Testis (tissue), 2 donors: ENCODE data around the gene LRRIQ4.

ENCODE experiments used
- POLR2A ChIP-seq: fragments of 450-650 bp; IDR thresholded peaks from one replicate; pipeline ENCODE4 v1.6.1; 2017; ENCODE audit warnings: antibody characterized with exemption, mild to moderate bottlenecking, moderate library complexity
- TF ChIP-seq, protein P1 (sequence below), 3 experiments: fragments of 450-650 bp in 2 of 3; fragments of 200-600 bp in 1 of 3; sonication (generic) in 1 of 3; IDR thresholded peaks; one replicate each; pipeline ENCODE4 v1.5.1; 2016 to 2019; ENCODE audit warnings: antibody characterized with exemption in 3 of 3, mild to moderate bottlenecking in 2 of 3, moderate library complexity in 1 of 3

DNA sequence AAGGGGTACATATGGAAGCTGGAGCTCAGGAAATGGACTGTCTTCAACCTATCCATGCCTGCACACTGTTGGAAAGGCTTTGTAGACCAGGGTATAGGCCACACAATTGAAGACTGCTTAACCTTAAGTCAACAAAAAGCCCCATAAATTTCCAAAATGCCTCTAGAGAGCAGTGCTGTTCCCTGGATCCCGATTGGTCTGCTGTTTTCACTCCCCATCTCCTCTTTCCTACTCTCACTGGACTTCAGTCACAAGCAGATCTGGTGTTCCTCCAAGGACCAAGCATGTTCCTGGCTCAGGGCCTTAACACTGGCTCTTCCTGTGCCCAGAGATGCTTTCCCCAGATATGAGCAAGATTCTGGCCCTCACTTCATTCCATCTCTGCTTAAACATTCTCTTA, 22.9 kb downstream of the LRRIQ4 start:
- no peak for TF ChIP-seq POLR2A
- TF ChIP-seq, protein P1, sequence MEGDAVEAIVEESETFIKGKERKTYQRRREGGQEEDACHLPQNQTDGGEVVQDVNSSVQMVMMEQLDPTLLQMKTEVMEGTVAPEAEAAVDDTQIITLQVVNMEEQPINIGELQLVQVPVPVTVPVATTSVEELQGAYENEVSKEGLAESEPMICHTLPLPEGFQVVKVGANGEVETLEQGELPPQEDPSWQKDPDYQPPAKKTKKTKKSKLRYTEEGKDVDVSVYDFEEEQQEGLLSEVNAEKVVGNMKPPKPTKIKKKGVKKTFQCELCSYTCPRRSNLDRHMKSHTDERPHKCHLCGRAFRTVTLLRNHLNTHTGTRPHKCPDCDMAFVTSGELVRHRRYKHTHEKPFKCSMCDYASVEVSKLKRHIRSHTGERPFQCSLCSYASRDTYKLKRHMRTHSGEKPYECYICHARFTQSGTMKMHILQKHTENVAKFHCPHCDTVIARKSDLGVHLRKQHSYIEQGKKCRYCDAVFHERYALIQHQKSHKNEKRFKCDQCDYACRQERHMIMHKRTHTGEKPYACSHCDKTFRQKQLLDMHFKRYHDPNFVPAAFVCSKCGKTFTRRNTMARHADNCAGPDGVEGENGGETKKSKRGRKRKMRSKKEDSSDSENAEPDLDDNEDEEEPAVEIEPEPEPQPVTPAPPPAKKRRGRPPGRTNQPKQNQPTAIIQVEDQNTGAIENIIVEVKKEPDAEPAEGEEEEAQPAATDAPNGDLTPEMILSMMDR (IDR thresholded peaks at IDR 0.05), result no peak
